Stimulated activated naive CD4-positive, alpha-beta T cell treated with Interleukin-2 at 50 U/mL for 16 hours (primary cell): ENCODE measurements around the gene PAGE2.
"Not testable (repeated sequence)": the region's sequence is repeated elsewhere in the genome, so short reads cannot be mapped to it uniquely, and the experiment has no call there.

ENCODE experiments used
- DNase-seq: peaks from one replicate; lab custom pipeline; 2025; lab: John Stamatoyannopoulos, UW

PAGE2 gene

GRCh38 chrX:55088795-55089489, at the start of gene PAGE2:
PAGE2 (plus strand) TSS chrX:55089018; CDS start chrX:55090021, 1,003 bp downstream.
- DNase-seq = no peak

- DNase-seq = no peak
These were observed 49.3 kb upstream of the PAGE2 start for GRCh38 chrX:55039471-55039870.

- DNase-seq = no peak
These were observed 47.3 kb upstream of the PAGE2 start for GRCh38 chrX:55041514-55041913.

- DNase-seq = not testable (repeated sequence)
These were observed 38.2 kb upstream of the PAGE2 start for GRCh38 chrX:55050599-55050998.

GRCh38 chrX:55056820-55057674, 31.8 kb upstream of the PAGE2 start:
- no peak for DNase-seq

- no peak for DNase-seq
These were observed 31.1 kb upstream of the PAGE2 start for GRCh38 chrX:55057675-55058249.

GRCh38 chrX:55067180-55067579, 21.6 kb upstream of the PAGE2 start:
- not testable (repeated sequence) for DNase-seq

- no peak for DNase-seq
These were observed 16.5 kb upstream of the PAGE2 start for GRCh38 chrX:55072286-55072685.

- DNase-seq = no peak
These were observed 13.9 kb upstream of the PAGE2 start, which contains the start of gene PAGE2B for GRCh38 chrX:55074851-55075467. PAGE2B (plus strand) TSS chrX:55075030; CDS start chrX:55076042, 1,012 bp downstream.

- DNase-seq = no peak
These were observed 9.9 kb downstream of the PAGE2 start for GRCh38 chrX:55098691-55099090.

GRCh38 chrX:55099162-55099561, 10.3 kb downstream of the PAGE2 start:
- DNase-seq = no peak

GRCh38 chrX:55102754-55103153, 13.9 kb downstream of the PAGE2 start:
- no peak for DNase-seq

GRCh38 chrX:55107262-55107661, 18.4 kb downstream of the PAGE2 start:
- DNase-seq = no peak

GRCh38 chrX:55107911-55108310, 19.1 kb downstream of the PAGE2 start:
- no peak for DNase-seq

- no peak for DNase-seq
These were observed 20.5 kb downstream of the PAGE2 start for GRCh38 chrX:55109306-55109705.

GRCh38 chrX:55111578-55112254, 22.9 kb downstream of the PAGE2 start:
- DNase-seq = no peak

- DNase-seq = not testable (repeated sequence)
These were observed 27.8 kb downstream of the PAGE2 start for GRCh38 chrX:55116589-55116988.

GRCh38 chrX:55118574-55118973, 29.8 kb downstream of the PAGE2 start:
- DNase-seq = no peak

- no peak for DNase-seq
These were observed 30.5 kb downstream of the PAGE2 start for GRCh38 chrX:55119271-55119670.

GRCh38 chrX:55119712-55120111, 30.9 kb downstream of the PAGE2 start:
- no peak for DNase-seq

- no peak for DNase-seq
These were observed 32.0 kb downstream of the PAGE2 start for GRCh38 chrX:55120761-55121358.
